GM18517 (cell line): ENCODE data around the gene PLXNB2.

Source experiments
- ATAC-seq: cut with Tn5 transposase; IDR thresholded peaks from one replicate; pipeline ENCODE4 v1.9.1; 2021; ENCODE audit warnings: mild to moderate bottlenecking, moderate library complexity; ENCODE audit not compliant: unreplicated experiment

PLXNB2 gene

DNA sequence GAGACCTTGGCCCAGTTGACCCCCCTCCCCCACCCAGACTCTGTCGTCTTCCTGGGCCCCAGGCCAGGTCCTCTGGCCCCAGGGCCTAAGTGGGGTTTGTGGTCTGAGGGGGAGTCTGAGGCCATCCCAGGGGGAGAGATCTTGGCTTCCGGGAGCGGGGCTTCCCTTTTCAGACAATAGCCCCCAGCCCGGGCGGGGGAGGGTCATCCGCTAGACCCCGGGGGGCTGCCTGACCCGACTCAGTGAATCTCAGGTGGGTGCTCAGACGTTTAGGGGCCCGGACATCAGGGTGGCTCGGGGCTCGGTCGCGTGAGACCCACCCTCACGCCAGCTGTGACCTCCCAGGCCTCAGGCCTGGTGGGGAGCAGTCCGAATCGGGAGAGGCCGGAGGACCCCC is 37.9 kb downstream of the PLXNB2 start:
- no peak for ATAC-seq

DNA sequence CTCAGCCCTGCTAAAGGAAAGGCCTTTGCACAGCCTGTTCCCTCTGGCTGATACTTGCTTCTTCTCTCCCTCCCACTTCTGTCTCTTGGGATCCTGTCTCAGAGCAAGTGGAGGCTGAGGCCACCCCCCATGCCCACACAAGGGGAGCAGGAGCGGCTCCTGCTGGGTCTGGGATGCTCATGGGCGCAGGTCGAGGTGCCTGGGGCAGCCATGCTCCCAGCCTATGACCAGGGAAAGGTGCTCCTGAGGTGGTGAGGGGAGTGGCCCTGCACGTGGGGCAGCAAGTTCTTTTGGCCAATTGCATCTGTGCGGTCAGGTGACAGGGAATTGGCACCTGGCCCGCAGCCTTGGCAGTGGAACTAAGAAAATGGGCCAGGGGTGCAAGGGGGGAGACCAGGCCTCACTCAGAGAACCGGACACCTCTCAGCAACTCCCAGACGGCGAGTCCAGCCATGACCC is 38.8 kb downstream of the PLXNB2 start:
- no peak for ATAC-seq

GRCh38 chr22:50267591-50268390 is 39.7 kb downstream of the PLXNB2 start:
- no peak for ATAC-seq

- no peak for ATAC-seq
Measured at GRCh38 chr22:50266994-50267393, 40.5 kb downstream of the PLXNB2 start.

- ATAC-seq = no peak
Measured at GRCh38 chr22:50264946-50265669, 42.3 kb downstream of the PLXNB2 start.

GRCh38 chr22:50264104-50264745 is 43.2 kb downstream of the PLXNB2 start:
- no peak for ATAC-seq

DNA sequence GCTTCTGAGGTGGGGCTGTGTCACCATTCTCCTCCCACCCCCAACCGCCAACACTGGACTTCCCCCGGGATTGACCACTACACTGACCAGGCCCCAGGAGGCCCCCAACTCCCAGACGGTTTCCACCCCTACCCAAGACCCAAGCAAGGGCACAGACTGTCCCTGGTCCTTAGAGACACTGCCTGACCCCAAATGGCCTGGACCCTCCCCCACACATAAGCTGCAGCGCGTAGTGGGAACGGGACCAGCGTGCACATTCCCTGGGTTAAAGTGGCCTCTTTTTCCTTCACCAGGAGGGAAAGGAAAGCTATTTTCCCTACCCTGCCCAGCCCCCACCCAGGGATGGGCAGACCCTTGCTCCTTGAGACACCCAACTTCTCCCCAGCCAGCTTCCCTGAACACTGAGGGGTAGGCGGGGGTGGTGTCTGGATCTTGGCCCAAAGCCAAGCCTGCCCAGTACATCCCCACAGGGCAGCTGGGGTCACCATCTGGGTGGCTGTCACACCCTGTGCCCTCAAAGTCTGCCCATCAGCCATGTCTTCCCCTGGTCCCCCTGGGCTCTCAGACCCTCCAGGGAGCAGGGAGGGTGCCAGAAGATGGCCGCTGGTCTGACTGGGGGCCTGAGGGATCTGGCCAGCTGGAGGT is 44.4 kb downstream of the PLXNB2 start:
- no peak for ATAC-seq

DNA sequence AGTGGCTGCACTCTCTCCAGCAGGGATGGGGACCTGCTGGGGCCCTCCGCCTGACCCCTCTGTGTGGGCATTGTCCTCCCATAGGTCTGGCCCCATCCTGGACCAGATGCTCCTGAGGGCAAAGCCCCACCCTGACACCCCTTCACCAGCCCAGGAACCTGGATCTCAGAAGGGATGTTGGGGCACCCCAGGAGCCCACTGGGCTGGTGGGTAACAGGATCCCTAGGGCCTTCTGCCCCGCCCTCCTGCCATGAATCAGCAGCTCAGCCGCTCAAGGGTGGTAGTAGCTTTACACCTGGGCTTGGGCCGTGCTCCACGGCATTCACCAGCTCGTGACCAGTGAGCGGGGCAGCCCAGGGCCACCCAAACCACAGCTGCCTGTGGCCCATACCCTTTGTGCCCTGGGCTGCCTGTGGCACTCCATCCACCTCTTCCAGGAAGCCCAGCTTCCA is 45.0 kb downstream of the PLXNB2 start:
- ATAC-seq = no peak

GRCh38 chr22:50261615-50262459 is 45.6 kb downstream of the PLXNB2 start, which contains the start of gene MAPK12:
Gene MAPK12, minus strand, starts transcription at chr22:50261683. Its CDS starts 174 bp downstream, at chr22:50261509.
- ATAC-seq = no peak

- no peak for ATAC-seq
Measured at GRCh38 chr22:50260801-50261614, 46.4 kb downstream of the PLXNB2 start.

DNA sequence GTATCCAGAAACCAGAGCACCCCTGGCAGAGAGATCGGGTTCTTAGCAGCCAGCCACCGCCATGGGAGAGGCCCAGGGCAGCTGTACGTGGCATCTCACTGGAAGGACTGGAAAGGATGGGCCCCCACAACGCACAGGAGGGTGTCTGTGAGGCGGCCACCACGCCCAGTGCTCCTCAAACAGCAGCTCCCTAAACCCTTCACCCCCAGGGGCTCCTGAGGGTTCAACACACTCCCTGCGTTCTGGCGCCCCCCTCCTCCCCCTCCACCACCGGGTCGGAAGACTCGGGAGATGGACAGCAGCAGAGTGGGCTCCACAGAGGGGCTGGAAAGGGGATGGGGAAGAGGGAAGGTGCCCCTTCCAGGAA is 47.0 kb downstream of the PLXNB2 start:
- ATAC-seq = no peak

- ATAC-seq = no peak
Measured at GRCh38 chr22:50259302-50259701, 48.1 kb downstream of the PLXNB2 start.

DNA sequence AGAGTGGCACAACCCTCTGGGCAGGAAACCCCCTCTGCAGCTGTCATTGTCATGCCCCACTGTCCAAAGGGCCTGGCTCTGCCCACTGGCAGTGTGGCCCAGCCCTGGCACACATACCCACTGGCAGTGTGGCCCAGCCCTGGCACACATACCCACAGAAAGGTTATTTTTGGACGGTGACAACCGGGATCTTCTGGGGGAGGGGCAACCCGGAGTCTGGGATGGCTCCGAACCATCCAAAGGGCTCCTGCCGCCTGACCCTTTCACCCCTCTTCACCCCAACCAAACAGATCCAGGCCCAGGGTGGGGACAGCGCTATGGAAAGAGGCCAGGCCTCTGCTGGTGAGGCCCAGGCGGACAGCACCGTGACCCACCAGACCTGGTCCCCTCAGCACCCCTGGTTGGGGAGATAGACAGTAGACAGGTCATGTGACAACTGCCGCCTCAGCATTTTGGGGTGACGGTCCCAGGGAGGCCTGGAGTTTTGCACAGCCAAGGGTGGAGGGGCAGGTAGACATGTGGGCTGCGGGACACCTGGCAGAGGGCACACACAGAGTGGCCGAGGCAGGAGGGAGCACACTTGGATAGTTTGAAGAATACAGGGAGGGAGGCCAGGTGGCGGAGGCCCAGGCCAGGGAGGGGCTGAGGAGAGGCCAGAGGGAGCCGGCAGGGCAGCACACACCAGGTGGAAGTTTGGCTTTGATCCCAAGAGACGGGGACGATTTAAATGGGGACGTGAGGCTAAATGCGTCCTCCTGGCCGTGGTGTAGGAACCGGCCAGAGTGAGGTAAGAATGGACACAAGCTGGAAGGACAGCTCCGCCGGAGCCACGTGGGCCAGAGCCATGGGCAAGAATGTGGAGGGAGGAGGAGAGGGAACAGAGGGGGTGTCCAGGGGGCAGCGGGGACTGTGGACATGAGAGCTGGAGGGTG is 48.8 kb downstream of the PLXNB2 start:
- no peak for ATAC-seq

- no peak for ATAC-seq
Measured at GRCh38 chr22:50257451-50258360, 49.7 kb downstream of the PLXNB2 start.

- ATAC-seq = no peak
Measured at GRCh38 chr22:50257041-50257440, 50.4 kb downstream of the PLXNB2 start.

DNA sequence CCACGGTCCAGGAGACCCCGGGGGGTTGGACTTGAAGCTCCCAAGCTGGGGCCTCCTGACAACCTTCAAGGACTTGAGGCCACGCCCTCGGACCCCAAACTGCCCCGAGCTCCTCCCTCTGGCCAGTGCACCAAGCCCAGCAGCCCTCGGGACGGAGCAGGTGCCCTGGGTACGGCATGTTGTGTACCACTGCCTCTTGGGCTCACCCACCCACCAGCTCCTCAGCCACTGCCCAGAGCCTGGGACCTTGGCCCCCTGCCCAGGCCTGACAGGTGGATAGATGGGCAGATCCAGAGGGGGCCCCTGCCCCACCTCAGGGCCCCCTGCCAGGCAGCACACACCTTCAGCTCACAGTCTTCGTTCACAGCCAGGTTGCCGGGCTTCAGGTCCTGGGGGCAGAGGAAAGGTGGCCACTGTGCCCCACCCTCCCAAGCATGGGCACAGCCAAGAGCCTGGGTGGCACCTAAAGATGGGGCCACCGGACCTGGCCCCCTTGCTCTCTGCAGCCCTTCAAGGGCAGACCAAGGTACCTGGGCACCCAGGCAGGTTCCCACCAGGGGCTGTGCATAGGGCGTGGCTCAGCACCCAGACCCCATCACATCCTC is 51.1 kb downstream of the PLXNB2 start:
- ATAC-seq = no peak

GRCh38 chr22:50255607-50256006 is 51.8 kb downstream of the PLXNB2 start:
- ATAC-seq = no peak
